ENCODE data around the gene MBNL2.

MBNL2 gene

GRCh38 chr13:97441368-97441767, 219.2 kb downstream of the MBNL2 start:
- Histone ChIP-seq H4K20me1 (ENCODE audit: insufficient read depth, low read length) (peaks cover 19% of the 10 kb centered on the region), H3K4me1 (ENCODE audit: low read length) (peaks cover 18% of the 10 kb centered on the region)

More at GRCh38 chr13:97441368-97441767, 219.2 kb downstream of the MBNL2 start:
- H3K79me2 ChIP-seq (ENCODE audit: low read length), result peaks cover 19% of the 10 kb centered on the region
- H3K4me3 ChIP-seq (ENCODE audit: low read length), result peak overlapping the region; percentile 9; the same call in 1 of the 2 replicates
- no peak overlapping the region for H2AFZ ChIP-seq (ENCODE audit: low read depth, low read length)
- no peaks in the 10 kb centered on the region for H3K9me3 ChIP-seq (ENCODE audit: insufficient read depth, low read length)
- TF ChIP-seq EZH2phosphoT487 (IDR thresholded peaks at IDR 0.05; ENCODE audit: low read depth), result no peak
- no peak for TF ChIP-seq CTCF (IDR thresholded peaks at IDR 0.05; ENCODE audit: low read depth, low read length)
- peaks cover 21% of the 10 kb centered on the region for H3K36me3 ChIP-seq (replicated peaks; ENCODE audit: low read depth, low read length)
- H3K4me2 ChIP-seq (ENCODE audit: low read length), result peak overlapping the region; percentile 46
- no peaks in the 10 kb centered on the region for H3K27me3 ChIP-seq (ENCODE audit: low read depth, low read length)
- no peak overlapping the region for H3K27ac ChIP-seq (ENCODE audit: low read length)
- H3K9ac ChIP-seq (ENCODE audit: low read length), result no peak overlapping the region
